ENCODE data around the gene ACOXL. TPM values are rescaled to one million over a fixed set of nuclear protein-coding genes. Genes with fewer than 3 reads are reported as not detected.
"Not testable (repeated sequence)": the region's sequence is repeated elsewhere in the genome, so short reads cannot be mapped to it uniquely, and the experiment has no call there.

The ACOXL gene
- total RNA-seq, 3 donors from 2014 or later, result 0.24 to 0.32 (median 0.30) TPM

DNA sequence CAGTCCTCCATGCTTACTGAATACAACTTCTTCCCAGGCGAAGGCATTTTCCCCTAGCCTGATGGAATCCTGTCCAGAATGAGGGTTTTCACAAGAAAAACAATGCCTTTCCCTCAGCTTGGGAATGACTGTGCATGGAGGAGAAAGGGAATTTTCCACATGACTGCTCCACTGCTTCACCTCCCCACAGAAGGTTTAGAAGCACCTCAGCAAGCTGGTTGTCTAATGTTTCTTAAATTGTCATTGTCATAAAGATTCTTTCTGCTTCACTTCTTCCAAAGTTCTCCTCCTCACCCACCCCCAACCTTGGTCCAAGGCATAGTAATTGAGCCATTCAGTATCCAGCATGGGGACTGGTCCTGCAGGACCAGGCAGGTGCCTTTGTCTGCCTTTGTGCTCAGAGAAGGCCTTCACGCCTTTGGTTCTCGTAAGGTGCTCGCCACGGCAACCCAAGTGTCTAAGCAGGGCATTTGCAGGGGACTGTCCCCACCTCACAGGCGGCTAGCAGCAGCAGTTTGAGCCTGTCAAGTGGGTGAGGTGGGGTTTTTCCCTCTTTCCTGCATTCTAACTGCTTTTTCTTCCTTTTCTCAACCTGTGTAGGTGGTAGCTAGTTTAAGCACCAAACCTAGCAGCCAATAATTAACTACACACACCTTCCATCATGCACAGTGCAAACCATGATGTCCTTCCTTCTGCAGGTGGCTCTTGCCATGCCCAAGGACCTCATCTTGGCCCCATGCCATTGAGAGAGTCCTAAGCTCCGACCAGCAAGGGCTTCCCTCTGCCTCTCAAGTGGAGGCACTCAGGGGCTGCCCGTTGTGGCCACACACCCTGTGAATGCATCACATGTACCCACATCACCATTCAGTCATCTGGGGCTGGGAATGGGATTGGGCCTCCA is 322.7 kb downstream of the ACOXL start:
- Mint-ChIP-seq H3K9me3 (no peaks in the 10 kb centered on the region), H3K4me3 (no peak overlapping the region), H3K36me3 (ENCODE audit: insufficient read depth) (no peaks in the 10 kb centered on the region), H3K27me3 (ENCODE audit: low read depth) (peaks cover 33% of the 10 kb centered on the region), H3K4me1 (ENCODE audit: low read depth) (peaks cover 33% of the 10 kb centered on the region)
- ATAC-seq, result peak; percentile 79 to 84
- DNase-seq, result no peak

DNA sequence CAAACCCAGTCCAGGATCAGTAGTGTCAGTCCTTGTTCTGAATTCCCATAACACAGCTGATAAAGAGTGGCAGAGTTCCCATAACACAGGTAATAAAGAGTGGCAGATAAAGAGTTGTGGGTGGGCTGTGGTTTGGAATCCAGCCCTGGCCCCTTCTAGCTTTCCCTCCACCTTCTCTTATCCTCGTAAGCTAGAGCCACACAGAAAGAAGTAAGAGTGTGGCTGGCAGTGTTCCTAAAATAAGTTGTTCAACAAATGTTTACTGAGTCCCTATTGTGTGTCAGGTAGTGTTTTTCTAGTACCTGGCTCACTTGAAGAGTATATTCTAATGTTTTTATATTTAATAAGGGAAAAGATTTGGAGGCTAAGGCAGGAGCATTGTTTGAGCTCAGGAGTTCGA is 323.4 kb downstream of the ACOXL start:
- H3K27me3 Mint-ChIP-seq (ENCODE audit: low read depth), result peaks cover 33% of the 10 kb centered on the region

DNA sequence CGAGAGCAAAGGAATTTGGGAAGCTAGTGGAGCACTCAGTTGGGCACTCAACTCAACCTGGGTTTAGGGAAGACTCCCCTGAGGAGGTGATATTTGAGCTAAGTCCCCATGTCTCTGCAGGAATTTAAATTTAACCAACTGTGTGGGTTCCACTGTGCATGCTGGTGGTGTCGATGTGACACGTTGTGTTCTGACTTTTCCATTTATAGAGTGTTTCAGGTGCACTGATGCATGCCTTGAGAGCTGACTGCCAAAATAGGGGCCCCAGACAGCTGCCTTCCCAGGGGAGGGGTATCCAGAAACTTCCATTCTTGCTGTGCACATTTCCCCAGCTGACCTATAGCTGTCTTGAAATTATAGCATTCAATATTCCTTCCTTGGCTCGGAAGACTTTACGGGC is 324.7 kb downstream of the ACOXL start:
- Mint-ChIP-seq H3K36me3 (ENCODE audit: insufficient read depth) (no peaks in the 10 kb centered on the region), H3K4me1 (ENCODE audit: low read depth) (peaks cover 16% of the 10 kb centered on the region), H3K9me3 (peaks cover 12% of the 10 kb centered on the region), H3K4me3 (no peak overlapping the region), H3K27me3 (ENCODE audit: low read depth) (peaks cover 34% of the 10 kb centered on the region)
- ATAC-seq (no peak), DNase-seq (no peak)

More for the DNA sequence above, 323.4 kb downstream of the ACOXL start:
- H3K36me3 Mint-ChIP-seq (ENCODE audit: insufficient read depth), result no peaks in the 10 kb centered on the region
- peaks cover 6% of the 10 kb centered on the region for H3K9me3 Mint-ChIP-seq
- peaks cover 27% of the 10 kb centered on the region for H3K4me1 Mint-ChIP-seq (ENCODE audit: low read depth)
- H3K4me3 Mint-ChIP-seq, result no peak overlapping the region
- no peak for ATAC-seq
- DNase-seq, result no peak

DNA sequence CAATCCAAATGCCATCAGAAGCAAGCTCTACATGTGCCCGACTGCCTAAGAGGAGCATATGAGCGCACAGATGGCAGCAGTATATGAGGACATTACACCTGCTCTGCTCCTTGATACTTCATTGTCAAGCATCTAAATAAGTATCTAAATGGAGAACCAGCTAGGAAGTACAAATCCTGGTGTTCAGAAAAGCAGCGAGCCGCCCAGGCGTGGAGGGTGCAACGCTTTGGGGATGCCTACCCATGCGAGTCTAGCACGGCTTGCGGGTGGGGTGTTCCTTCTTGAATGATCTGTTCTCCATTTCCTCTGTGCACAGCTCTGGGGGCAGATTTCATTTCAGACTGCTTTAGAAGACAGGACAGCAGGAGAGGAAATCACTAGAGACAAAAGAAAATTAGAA is 325.3 kb downstream of the ACOXL start:
- no peak for DNase-seq
- no peak overlapping the region for H3K4me3 Mint-ChIP-seq
- no peaks in the 10 kb centered on the region for H3K36me3 Mint-ChIP-seq (ENCODE audit: insufficient read depth)
- H3K9me3 Mint-ChIP-seq, result peaks cover 12% of the 10 kb centered on the region
- ATAC-seq, result no peak
- H3K4me1 Mint-ChIP-seq (ENCODE audit: low read depth), result peaks cover 16% of the 10 kb centered on the region
- peaks cover 32% of the 10 kb centered on the region for H3K27me3 Mint-ChIP-seq (ENCODE audit: low read depth)

DNA sequence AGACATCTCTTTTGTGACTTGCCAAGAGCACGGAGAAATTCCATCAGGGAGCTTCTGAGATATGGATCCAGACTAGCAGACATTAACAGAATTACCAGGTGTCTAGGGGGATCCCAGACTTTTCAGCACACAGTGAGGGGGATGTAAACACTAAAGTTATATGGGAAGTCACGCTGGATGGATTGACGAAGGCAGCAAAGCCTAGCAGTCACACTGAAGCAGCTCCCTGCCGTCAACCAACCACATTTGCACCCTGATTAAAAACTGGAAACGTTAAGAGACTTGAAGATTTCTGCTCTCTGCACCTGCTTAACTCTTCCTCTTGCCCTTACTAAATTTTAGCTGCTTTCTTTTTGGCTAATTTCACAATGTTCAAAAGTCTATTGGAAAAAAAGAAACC is 325.9 kb downstream of the ACOXL start:
- no peaks in the 10 kb centered on the region for H3K36me3 Mint-ChIP-seq (ENCODE audit: insufficient read depth)
- DNase-seq, result no peak
- peaks cover 16% of the 10 kb centered on the region for H3K4me1 Mint-ChIP-seq (ENCODE audit: low read depth)
- H3K27me3 Mint-ChIP-seq (ENCODE audit: low read depth), result peaks cover 26% of the 10 kb centered on the region
- no peak overlapping the region for H3K4me3 Mint-ChIP-seq
- no peak for ATAC-seq
- H3K9me3 Mint-ChIP-seq, result peaks cover 12% of the 10 kb centered on the region

DNA sequence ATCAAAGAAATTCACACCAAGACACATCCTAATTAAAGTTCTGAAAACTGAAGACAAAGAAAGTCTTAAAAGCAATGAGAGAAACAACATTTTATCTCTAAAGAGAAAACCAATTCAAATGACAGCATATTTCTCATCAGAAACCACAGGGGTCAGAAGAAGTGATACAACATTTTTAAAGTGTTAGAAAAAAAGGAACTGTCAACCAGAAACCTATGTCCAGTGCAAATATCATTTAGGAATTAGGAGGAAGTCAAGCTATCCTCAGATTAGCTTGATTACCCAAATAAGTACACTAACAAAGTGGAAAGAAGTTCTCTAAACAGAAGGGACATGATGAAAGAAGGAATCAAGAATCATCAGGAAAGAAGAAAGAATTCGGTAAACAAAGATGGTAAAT is 328.8 kb downstream of the ACOXL start:
- Mint-ChIP-seq H3K4me1 (ENCODE audit: low read depth) (peaks cover 6% of the 10 kb centered on the region), H3K27me3 (ENCODE audit: low read depth) (peaks cover 22% of the 10 kb centered on the region), H3K36me3 (ENCODE audit: insufficient read depth) (no peaks in the 10 kb centered on the region), H3K4me3 (no peak overlapping the region), H3K9me3 (peaks cover 12% of the 10 kb centered on the region)
- no peak for DNase-seq
- ATAC-seq, result no peak

DNA sequence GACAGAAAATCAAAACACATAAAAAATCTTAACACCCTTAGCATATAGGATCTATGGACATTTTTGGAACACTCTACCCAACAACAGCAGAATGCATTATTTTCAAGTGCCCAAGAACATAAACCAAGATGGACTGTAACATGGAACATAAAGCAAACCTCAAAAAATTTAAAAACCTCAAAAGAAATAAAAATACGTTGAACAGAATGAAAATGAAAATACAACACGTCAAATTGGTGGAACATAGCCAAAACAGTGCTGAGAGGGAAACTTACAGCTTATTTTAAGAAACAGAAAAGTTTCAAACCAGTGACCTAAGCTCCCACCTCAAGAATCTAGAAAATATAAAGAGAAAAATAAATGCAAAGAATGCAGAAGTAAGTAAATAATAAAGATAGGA is 330.0 kb downstream of the ACOXL start:
- H3K36me3 Mint-ChIP-seq (ENCODE audit: insufficient read depth), result no peaks in the 10 kb centered on the region
- H3K27me3 Mint-ChIP-seq (ENCODE audit: low read depth), result peaks cover 22% of the 10 kb centered on the region
- ATAC-seq (no peak), DNase-seq (no peak)
- H3K4me3 Mint-ChIP-seq, result no peak overlapping the region
- peaks cover 8% of the 10 kb centered on the region for H3K4me1 Mint-ChIP-seq (ENCODE audit: low read depth)
- peaks cover 12% of the 10 kb centered on the region for H3K9me3 Mint-ChIP-seq

DNA sequence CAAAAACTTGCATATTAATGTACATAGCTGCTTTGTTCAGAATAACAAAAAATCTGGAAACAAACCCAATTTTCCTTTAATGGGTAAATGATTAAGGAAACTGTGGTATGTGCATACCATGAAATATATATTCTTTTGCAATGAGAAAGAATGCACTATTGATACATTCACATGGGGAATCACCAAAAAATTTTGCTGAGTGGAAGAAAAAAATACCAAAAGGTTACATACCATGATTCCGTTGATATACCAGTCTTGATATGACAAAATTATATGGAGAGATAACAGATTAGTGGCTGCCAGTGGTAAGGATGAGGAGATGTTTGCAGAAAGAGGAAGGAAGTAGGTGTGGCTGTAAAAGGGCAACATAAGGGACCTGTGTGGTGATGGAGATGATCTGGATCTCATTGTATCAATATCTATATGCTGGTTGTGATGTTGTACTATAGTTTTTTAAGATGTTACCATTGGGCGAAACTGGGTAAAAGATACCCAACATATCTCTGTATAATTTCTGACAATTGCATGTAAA is 333.8 kb downstream of the ACOXL start:
- ATAC-seq, result no peak
- Mint-ChIP-seq H3K27me3 (ENCODE audit: low read depth) (peaks cover 10% of the 10 kb centered on the region), H3K9me3 (peaks cover 2% of the 10 kb centered on the region), H3K4me1 (ENCODE audit: low read depth) (peaks cover 8% of the 10 kb centered on the region), H3K4me3 (no peak overlapping the region), H3K36me3 (ENCODE audit: insufficient read depth) (no peaks in the 10 kb centered on the region)
- DNase-seq, result no peak

DNA sequence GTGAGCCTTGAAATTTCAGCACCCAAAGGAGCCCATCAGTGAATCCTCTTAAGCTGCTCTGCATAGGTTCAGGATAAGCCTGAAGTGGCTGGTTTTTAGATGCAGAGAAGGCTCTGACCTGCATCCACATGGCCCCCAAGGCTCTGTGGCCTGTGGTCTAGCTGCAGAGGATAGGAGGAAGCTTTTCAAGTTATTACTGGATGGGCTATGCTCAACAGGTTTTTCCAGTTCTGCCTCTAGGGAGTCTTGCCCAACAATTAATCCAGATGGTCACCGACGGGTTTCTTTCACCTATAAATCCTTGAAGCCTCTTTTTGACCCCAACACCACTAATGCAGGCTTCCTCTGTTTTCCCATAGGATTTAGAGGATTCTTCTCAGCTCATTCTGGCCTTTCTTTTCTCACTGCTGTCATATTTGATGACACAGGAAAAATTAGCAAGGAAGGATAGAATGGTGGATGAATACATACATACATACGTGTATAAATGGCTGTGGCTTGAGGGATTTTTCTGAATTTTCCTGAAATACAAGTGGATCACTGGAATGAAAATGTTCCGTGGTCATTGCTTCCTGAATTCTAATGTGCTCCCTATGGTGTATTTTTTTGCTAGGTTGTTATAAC is 336.2 kb downstream of the ACOXL start:
- Mint-ChIP-seq H3K36me3 (ENCODE audit: insufficient read depth) (no peaks in the 10 kb centered on the region), H3K4me3 (no peak overlapping the region), H3K4me1 (ENCODE audit: low read depth) (peaks cover 8% of the 10 kb centered on the region), H3K9me3 (no peaks in the 10 kb centered on the region), H3K27me3 (ENCODE audit: low read depth) (peaks cover 9% of the 10 kb centered on the region)
- no peak for ATAC-seq
- DNase-seq, result no peak

DNA sequence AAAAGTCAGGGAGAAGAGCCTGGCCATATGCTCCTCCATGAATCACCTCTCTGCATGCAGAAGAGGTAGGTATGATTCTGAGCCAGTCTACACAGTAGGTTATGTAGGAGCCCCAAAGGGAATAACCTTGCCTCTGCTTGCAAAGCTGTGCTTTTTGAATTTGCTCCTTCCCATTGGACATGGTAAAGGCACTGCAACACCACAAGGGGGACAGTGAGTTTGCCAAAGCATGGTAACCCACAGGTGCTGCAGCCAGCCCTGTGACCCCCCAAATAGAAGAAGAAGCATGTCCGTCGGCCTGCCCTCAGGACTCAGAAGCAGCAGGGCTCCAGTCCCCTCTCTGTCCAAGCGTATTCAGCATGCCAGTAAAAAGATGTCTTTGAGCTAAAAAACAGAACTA is 337.3 kb downstream of the ACOXL start:
- DNase-seq, result no peak
- Mint-ChIP-seq H3K9me3 (peaks cover 10% of the 10 kb centered on the region), H3K27me3 (ENCODE audit: low read depth) (peaks cover 4% of the 10 kb centered on the region)

DNA sequence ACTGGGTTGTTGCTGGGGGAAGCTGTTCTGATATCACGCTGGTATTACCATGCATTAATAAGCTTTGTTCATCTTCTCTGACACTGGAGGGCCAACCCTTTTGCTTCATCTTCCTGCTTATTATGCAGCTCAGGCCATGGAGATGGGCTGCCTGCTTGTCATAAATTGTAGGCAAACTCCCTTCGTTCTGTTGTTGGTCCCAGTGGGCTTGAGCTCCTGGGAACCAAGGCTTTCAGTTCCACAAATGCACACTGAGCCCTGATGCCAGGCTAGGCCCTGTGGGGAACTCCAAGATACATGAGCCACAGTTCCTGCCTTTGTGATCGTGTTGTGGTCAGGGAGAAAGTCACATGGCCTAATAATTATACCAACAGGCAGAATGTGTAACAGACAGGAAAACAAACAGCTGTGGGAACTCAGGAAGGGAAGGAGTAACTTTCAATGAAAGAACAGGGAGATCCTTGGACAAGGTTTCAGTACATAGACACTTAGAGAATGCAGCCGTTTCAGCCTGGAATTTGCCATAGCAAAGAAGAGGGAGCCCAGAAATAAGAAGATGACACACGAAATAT is 339.3 kb downstream of the ACOXL start:
- Mint-ChIP-seq H3K27me3 (ENCODE audit: low read depth) (peaks cover 4% of the 10 kb centered on the region), H3K4me1 (ENCODE audit: low read depth) (no peaks in the 10 kb centered on the region), H3K4me3 (no peak overlapping the region), H3K36me3 (ENCODE audit: insufficient read depth) (no peaks in the 10 kb centered on the region), H3K9me3 (peaks cover 24% of the 10 kb centered on the region)
- no peak for ATAC-seq
- DNase-seq, result no peak

More for the DNA sequence above, 337.3 kb downstream of the ACOXL start:
- Mint-ChIP-seq H3K36me3 (ENCODE audit: insufficient read depth) (no peaks in the 10 kb centered on the region), H3K4me3 (no peak overlapping the region), H3K4me1 (ENCODE audit: low read depth) (peaks cover 8% of the 10 kb centered on the region)
- ATAC-seq, result no peak

DNA sequence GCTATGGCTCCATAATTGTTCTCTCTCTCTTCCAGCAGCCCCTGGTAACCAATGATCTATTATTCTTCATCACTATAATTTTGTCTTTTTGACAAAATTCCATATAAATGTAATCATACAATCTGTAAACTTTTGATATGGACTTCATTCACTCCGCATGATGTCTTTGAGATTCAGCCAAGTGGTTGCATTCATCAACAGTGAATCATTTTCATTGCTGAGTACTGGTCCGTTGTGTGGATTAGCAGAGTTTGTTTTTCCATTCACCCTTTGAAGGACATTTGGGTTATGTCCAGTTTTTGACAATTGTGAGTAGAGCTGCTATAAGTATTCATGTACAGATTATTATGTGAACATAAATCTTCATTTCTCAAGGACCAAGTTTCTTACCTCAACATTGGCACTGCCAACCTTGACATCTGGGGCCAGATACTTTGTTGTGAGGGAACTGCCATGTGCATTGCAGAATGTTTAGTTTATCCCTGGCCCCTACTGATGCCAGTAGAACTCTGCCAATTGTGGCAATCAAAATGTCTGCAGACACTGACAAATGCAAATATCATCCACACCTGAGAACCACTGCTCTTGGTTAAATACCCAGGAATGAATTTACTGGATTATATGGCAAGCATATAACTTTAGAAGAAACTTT is 340.0 kb downstream of the ACOXL start:
- peaks cover 24% of the 10 kb centered on the region for H3K9me3 Mint-ChIP-seq
- H3K27me3 Mint-ChIP-seq (ENCODE audit: low read depth), result peaks cover 5% of the 10 kb centered on the region
- ATAC-seq, result no peak
- DNase-seq, result no peak
- H3K4me1 Mint-ChIP-seq (ENCODE audit: low read depth), result no peaks in the 10 kb centered on the region
- no peak overlapping the region for H3K4me3 Mint-ChIP-seq
- H3K36me3 Mint-ChIP-seq (ENCODE audit: insufficient read depth), result no peaks in the 10 kb centered on the region

DNA sequence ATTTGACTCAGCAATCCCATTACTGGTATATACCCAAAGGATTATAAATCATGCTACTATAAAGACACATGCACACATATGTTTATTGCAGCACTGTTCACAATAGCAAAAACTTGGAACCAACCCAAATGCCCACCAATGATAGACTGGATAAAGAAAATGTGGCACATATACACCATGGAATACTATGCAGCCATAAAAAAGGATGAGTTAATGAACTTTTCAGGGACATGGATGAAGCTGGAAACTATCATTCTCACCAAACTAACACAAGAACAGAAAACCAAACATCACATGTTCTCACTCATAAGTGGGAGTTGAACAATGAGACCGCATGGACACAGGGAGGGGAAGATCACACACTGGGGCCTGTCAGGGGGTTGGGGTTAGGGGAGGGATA is 350.3 kb downstream of the ACOXL start:
- ATAC-seq; H3K4me3 Mint-ChIP-seq; DNase-seq; H3K9me3 Mint-ChIP-seq; H3K4me1 Mint-ChIP-seq (ENCODE audit: low read depth); H3K36me3 Mint-ChIP-seq (ENCODE audit: insufficient read depth): not testable (repeated sequence)
- peaks cover 71% of the 10 kb centered on the region for H3K27me3 Mint-ChIP-seq (ENCODE audit: low read depth)

DNA sequence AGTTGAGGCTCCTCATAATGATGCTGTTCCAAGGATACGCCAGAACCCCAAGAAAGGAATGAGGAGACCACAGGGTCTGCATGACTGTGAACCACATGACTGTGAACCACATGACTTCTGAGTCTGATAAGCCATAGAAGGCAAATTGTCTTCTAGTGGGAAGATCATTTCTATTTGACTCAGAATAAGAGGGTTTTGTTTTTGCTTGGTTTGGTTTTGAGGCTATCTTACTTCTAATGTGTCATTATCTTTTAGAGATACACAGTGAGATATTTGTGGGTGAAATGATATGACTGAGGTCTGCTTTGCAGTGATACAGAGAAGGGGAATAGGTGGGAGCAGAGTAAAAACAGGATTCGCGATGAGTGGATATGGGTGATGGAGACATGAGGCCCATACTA is 359.4 kb downstream of the ACOXL start:
- peaks cover 12% of the 10 kb centered on the region for H3K4me1 Mint-ChIP-seq (ENCODE audit: low read depth)
- no peaks in the 10 kb centered on the region for H3K36me3 Mint-ChIP-seq (ENCODE audit: insufficient read depth)
- no peak for DNase-seq
- no peaks in the 10 kb centered on the region for H3K9me3 Mint-ChIP-seq
- peak; percentile 96 for ATAC-seq
- H3K4me3 Mint-ChIP-seq, result no peak overlapping the region
- H3K27me3 Mint-ChIP-seq (ENCODE audit: low read depth), result peaks cover 30% of the 10 kb centered on the region

Measured in activated T-cell treated with anti-CD3 and anti-CD28 coated beads, Interleukin-2, amount 50 U/mL, for 4 hours (primary cell).